Gastrocnemius medialis (tissue), 4 donors: ENCODE results near the gene GPR62. TPM values are rescaled to one million over a fixed set of nuclear protein-coding genes. Genes with fewer than 3 reads are reported as not detected.
A peak's percentile ranks its signal among the peaks of the same experiment; 100 is the strongest.

Source experiments
- ATAC-seq, 2 donors: fragments of 150-250 bp; one replicate each; pipeline ENCODE4 v1.9.1; 2016
- DNase-seq, 2 donors: peaks; one replicate each; pipeline ENCODE4 v3.0.0-alpha.2; 2019
- H3K27ac ChIP-seq, 4 donors: fragments of 200-600 bp; sonication (generic); 1 replicate in 1 of 4; 2 replicates in 3 of 4; pipeline ENCODE4 v1.5.1; 2016 to 2018; ENCODE audit warnings: mild to moderate bottlenecking in 2 of 4, moderate library complexity in 1 of 4
- H3K27me3 ChIP-seq, 3 donors: fragments of 200-600 bp; sonication (generic) in 2 of 3; 1 replicate in 1 of 3; 2 replicates in 2 of 3; pipeline versions ENCODE4 v1.5.1 to v1.6.0; 2016 to 2019; ENCODE audit warnings: mild to moderate bottlenecking in 1 of 3, moderate library complexity in 1 of 3
- H3K36me3 ChIP-seq, 2 donors: fragments of 200-600 bp; sonication (generic) in 1 of 2; one replicate each; pipeline ENCODE4 v1.5.1; 2017 to 2018
- H3K4me1 ChIP-seq, 2 donors: fragments of 200-600 bp; sonication (generic) in 1 of 2; one replicate each; pipeline ENCODE4 v1.5.1; 2016 to 2017; ENCODE audit warnings: mild to moderate bottlenecking in 2 of 2
- H3K4me3 ChIP-seq, 4 donors: fragments of 200-600 bp; sonication (generic) in 3 of 4; 1 replicate in 1 of 4; 2 replicates in 3 of 4; pipeline ENCODE4 v1.5.1; 2016 to 2019; ENCODE audit warnings: mild to moderate bottlenecking in 2 of 4
- H3K9me3 ChIP-seq, 3 donors: fragments of 200-600 bp; sonication (generic) in 2 of 3; 1 replicate in 1 of 3; 2 replicates in 2 of 3; pipeline ENCODE4 v1.5.1; 2016 to 2019
- CTCF ChIP-seq, 5 experiments: fragments of 450-650 bp in 3 of 5; fragments of 200-600 bp in 2 of 5; sonication (generic) in 2 of 5; IDR thresholded peaks in 4 of 5; conservative IDR thresholded peaks in 1 of 5; 1 replicate in 4 of 5; 2 replicates in 1 of 5; pipeline ENCODE4 v1.5.1; 2016 to 2019; ENCODE audit warnings: antibody characterized with exemption in 5 of 5, mild to moderate bottlenecking in 3 of 5, moderate library complexity in 3 of 5
- POLR2A ChIP-seq, 2 donors: fragments of 450-650 bp; IDR thresholded peaks; one replicate each; pipeline ENCODE4 v1.6.1; 2017; ENCODE audit warnings: antibody characterized with exemption in 2 of 2, mild to moderate bottlenecking in 2 of 2, moderate library complexity in 2 of 2
- in situ Hi-C, 4 donors: fragments of 200-750 bp; cut with MboI; loops; one replicate each; pipeline versions ENCODE4 v1.15.0 to v1.8.0; 2017; ENCODE audit warnings: low sequenced_read_pairs in 4 of 4
- intact Hi-C: fragments of 100-400 bp; cut with DNase I; formaldehyde crosslinking; loops from one replicate; pipeline ENCODE4 v1.15.1; 2023; ENCODE audit warnings: low total_unique reads
- total RNA-seq, 4 donors: library from RNA; depleted of rRNA; stranded (reverse); fragments of >200 nt; gene quantifications; one replicate each; pipeline versions ENCODE4 v1.1.0 to v1.2.3, GENCODE V29; 2016

Gene GPR62
- total RNA-seq, 4 donors from 2014 or later: 0.18 to 2.5 (median 0.37) TPM

DNA sequence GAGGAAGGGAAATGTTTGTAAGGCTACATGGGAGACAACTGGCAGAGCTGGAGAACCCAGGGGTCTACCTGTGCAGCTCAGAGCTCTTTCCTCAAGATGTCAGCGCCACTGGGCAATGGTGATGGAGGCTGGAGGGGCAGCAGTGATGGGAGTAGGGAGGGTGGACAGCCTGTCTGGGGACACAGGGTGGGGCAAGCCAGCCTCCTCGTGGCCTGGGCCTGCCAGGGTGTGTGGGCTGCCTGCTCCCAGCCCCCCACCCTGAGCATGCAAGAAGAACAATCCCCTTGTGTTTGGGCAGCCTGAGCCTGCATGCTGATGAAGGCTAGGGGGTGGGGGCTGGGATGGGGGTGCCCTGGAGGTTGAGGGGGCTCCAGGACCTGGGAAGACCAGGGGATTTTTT lies 10.8 kb downstream of the GPR62 start:
- intact Hi-C loops: loop anchor here (5.0 kb wide), 1 partner anchor 1196 kb away; the partner anchor contains the start of gene PRKCD
- Histone ChIP-seq H3K27me3 (no peaks in the 10 kb centered on the region), H3K4me1 (peaks cover 62 to 73% of the 10 kb centered on the region in 2 donors), H3K9me3 (no peaks in the 10 kb centered on the region), H3K27ac (peak overlapping the region; percentile 90 to 100 (median 94)), H3K4me3 (peak overlapping the region; percentile 64 to 85 (median 76)), H3K36me3 (no peaks in the 10 kb centered on the region)
- TF ChIP-seq POLR2A (IDR thresholded peaks at IDR 0.05) (no peak), CTCF (IDR thresholded peaks at IDR 0.05 in 4 of 5, conservative IDR thresholded peaks at IDR 0.05 in 1 of 5) (no peak)
- ATAC-seq: no peak
- in situ Hi-C loops: no loop called here
- no peak for DNase-seq

DNA sequence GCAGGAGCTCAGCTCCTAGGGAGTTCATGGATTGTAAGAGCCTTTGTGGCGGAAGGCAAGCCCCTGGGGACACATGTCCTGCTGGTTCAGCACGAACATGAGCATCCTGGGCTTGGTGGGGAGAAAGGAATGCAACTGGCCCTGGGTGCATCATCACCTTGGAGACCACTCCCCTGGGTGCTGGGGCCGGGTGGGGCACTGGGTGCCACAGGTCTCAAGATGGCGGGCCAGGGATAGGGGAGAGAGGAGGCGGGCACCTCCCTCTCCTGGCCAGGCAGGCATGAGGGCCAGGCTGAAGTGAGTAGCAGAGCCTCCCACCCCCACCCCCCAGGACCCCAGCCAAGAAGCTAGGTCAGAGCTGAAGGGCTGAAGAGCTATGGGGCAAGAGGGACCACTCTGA lies 11.3 kb downstream of the GPR62 start:
- H3K4me1 ChIP-seq: peaks cover 59 to 69% of the 10 kb centered on the region in 2 donors
- TF ChIP-seq POLR2A (IDR thresholded peaks at IDR 0.05) (no peak), CTCF (IDR thresholded peaks at IDR 0.05 in 4 of 5, conservative IDR thresholded peaks at IDR 0.05 in 1 of 5) (no peak)
- DNase-seq: no peak
- in situ Hi-C loops (no loop called here), intact Hi-C loops (loop anchor here (5.0 kb wide), 1 partner anchor 1196 kb away; the partner anchor contains the start of gene PRKCD)
- no peaks in the 10 kb centered on the region for H3K27me3 ChIP-seq
- H3K4me3 ChIP-seq: peak overlapping the region; percentile 64 to 85 (median 76)
- no peaks in the 10 kb centered on the region for H3K9me3 ChIP-seq
- ATAC-seq: no peak
- no peaks in the 10 kb centered on the region for H3K36me3 ChIP-seq
- peak overlapping the region; percentile 90 to 100 (median 94) for H3K27ac ChIP-seq

GRCh38 chr3:51966922-51967383 lies 11.8 kb downstream of the GPR62 start:
- in situ Hi-C loops: no loop called here
- ATAC-seq: peak; percentile 4 to 12

GRCh38 chr3:51967384-51968169 lies 12.4 kb downstream of the GPR62 start, which contains the start of gene PCBP4:
Gene PCBP4 (minus strand): TSS chr3:51967454. CDS start chr3:51961240, 6,214 bp downstream.
- ATAC-seq (peak; percentile 55 to 63), DNase-seq (peak; percentile 58 to 68)
- H3K4me1 ChIP-seq: peaks cover 48 to 58% of the 10 kb centered on the region in 2 donors
- intact Hi-C loops: loop anchor here (5.0 kb wide), 1 partner anchor 1195 kb away; the partner anchor contains the start of gene PRKCD
- no peaks in the 10 kb centered on the region for H3K9me3 ChIP-seq
- no peaks in the 10 kb centered on the region for H3K27me3 ChIP-seq
- H3K4me3 ChIP-seq: peak within 1 kb of the TSS; percentile 64 to 85 (median 78)
- in situ Hi-C loops: no loop called here
- TF ChIP-seq POLR2A (IDR thresholded peaks at IDR 0.05) (peak; percentile 73 to 81), CTCF (IDR thresholded peaks at IDR 0.05 in 4 of 5, conservative IDR thresholded peaks at IDR 0.05 in 1 of 5) (no peak)
- H3K27ac ChIP-seq: peak within 1 kb of the TSS; percentile 90 to 100 (median 94)
- no peaks in the 10 kb centered on the region for H3K36me3 ChIP-seq

More at GRCh38 chr3:51966922-51967383, 11.8 kb downstream of the GPR62 start:
- DNase-seq: no peak
- H3K36me3 ChIP-seq: no peaks in the 10 kb centered on the region
- intact Hi-C loops: loop anchor here (5.0 kb wide), 1 partner anchor 1195 kb away; the partner anchor contains the start of gene PRKCD
- H3K9me3 ChIP-seq: no peaks in the 10 kb centered on the region
- peak overlapping the region; percentile 90 to 100 (median 94) for H3K27ac ChIP-seq
- peak overlapping the region; percentile 64 to 85 (median 76) for H3K4me3 ChIP-seq
- TF ChIP-seq CTCF (IDR thresholded peaks at IDR 0.05 in 4 of 5, conservative IDR thresholded peaks at IDR 0.05 in 1 of 5) (no peak), POLR2A (IDR thresholded peaks at IDR 0.05) (peak; percentile 73 to 76)
- peaks cover 54 to 64% of the 10 kb centered on the region in 2 donors for H3K4me1 ChIP-seq
- no peaks in the 10 kb centered on the region for H3K27me3 ChIP-seq
